Fibroblast of lung (primary cell): ENCODE results near the gene SORD. TPM values are rescaled to one million over a fixed set of nuclear protein-coding genes. Genes with fewer than 3 reads are reported as not detected.
"Not testable (repeated sequence)": the region's sequence is repeated elsewhere in the genome, so short reads cannot be mapped to it uniquely, and the experiment has no call there.

Experiments used
- DNase-seq, 2 donors: peaks; one replicate each; pipeline versions ENCODE4 v3.0.0 to v3.0.0-alpha.2; 2010; ENCODE audit warnings: low read depth in 2 of 2
- H2AFZ ChIP-seq: 2 replicates; pipeline ENCODE4 v1.5.1; 2012; ENCODE audit warnings: low read length, control low read depth, inconsistent platforms
- H3K27ac ChIP-seq: 2 replicates; pipeline ENCODE4 v1.5.1; 2011; ENCODE audit warnings: low read length, control low read depth; ENCODE audit not compliant: insufficient read depth
- H3K27me3 ChIP-seq: 2 replicates; pipeline ENCODE4 v1.5.1; 2011; ENCODE audit warnings: mild to moderate bottlenecking, low read length; ENCODE audit not compliant: control insufficient read depth, insufficient read depth
- H3K36me3 ChIP-seq: 2 replicates; pipeline ENCODE4 v1.5.1; 2011; ENCODE audit warnings: low read length; ENCODE audit not compliant: control insufficient read depth, insufficient read depth
- H3K4me1 ChIP-seq: 2 replicates; pipeline ENCODE4 v1.5.1; 2011; ENCODE audit warnings: low read length; ENCODE audit not compliant: control insufficient read depth, insufficient read depth; ENCODE audit errors: extremely low read depth
- H3K4me2 ChIP-seq: 2 replicates; pipeline ENCODE4 v1.5.1; 2011; ENCODE audit warnings: low read length, control low read depth; ENCODE audit not compliant: insufficient read depth; ENCODE audit errors: extremely low read depth
- H3K4me3 ChIP-seq, 4 experiments: fragments of 200-600 bp in 1 of 4; sonication (generic) in 1 of 4; replicated peaks in 1 of 4; 2 replicates each; pipeline ENCODE4 v1.5.1; 2011 to 2016; ENCODE audit warnings: low read length in 4 of 4, low read depth in 3 of 4, mild to moderate bottlenecking in 3 of 4, control low read depth in 2 of 4, inconsistent platforms in 1 of 4, mixed read lengths in 1 of 4; ENCODE audit not compliant: insufficient read depth in 1 of 4; ENCODE audit errors: control extremely low read depth in 1 of 4
- H3K79me2 ChIP-seq: 2 replicates; pipeline ENCODE4 v1.5.1; 2012; ENCODE audit warnings: mild to moderate bottlenecking, low read length, inconsistent platforms; ENCODE audit not compliant: control insufficient read depth, insufficient read depth
- H3K9ac ChIP-seq: 2 replicates; pipeline ENCODE4 v1.5.1; 2011; ENCODE audit warnings: mild to moderate bottlenecking, low read length, control low read depth; ENCODE audit not compliant: insufficient read depth
- H3K9me3 ChIP-seq: 2 replicates; pipeline ENCODE4 v1.5.1; 2012; ENCODE audit warnings: low read depth, low read length; ENCODE audit not compliant: control insufficient read depth, insufficient read depth
- H4K20me1 ChIP-seq: 2 replicates; pipeline ENCODE4 v1.5.1; 2011; ENCODE audit warnings: low read length; ENCODE audit not compliant: control insufficient read depth, insufficient read depth; ENCODE audit errors: extremely low read depth
- CTCF ChIP-seq, 2 donors: IDR thresholded peaks in 1 of 2; conservative IDR thresholded peaks in 1 of 2; 1 replicate in 1 of 2; 2 replicates in 1 of 2; pipeline ENCODE4 v1.5.1; 2011 to 2012; ENCODE audit warnings: low read length in 2 of 2, control low read depth in 1 of 2, inconsistent platforms in 1 of 2, low read depth in 1 of 2, mild to moderate bottlenecking in 1 of 2
- EZH2 ChIP-seq: IDR thresholded peaks from 2 replicates; pipeline ENCODE4 v1.5.1; 2012; ENCODE audit warnings: low read length, control low read depth, mild to moderate bottlenecking; ENCODE audit errors: missing control alignments
- polyA plus RNA-seq, 2 donors: library from polyadenylated mRNA; depleted of rRNA in 1 of 2; stranded (reverse) in 1 of 2; unstranded in 1 of 2; fragments of >200 nt; gene quantifications; 2 replicates each; pipeline ENCODE4 v1.2.1, GENCODE V29; 2011 to 2012; ENCODE audit warnings: missing spikeins in 1 of 2
- total RNA-seq: library from RNA; depleted of rRNA; stranded (reverse); fragments of >200 nt; gene quantifications from 2 replicates; pipeline ENCODE4 v1.2.1, GENCODE V29; 2014

SORD gene
- total and polyA plus RNA-seq, 2 donors (not counting 1 experiment from before 2014, with no cell fraction given): 8.9 to 13.0 TPM

- H2AFZ ChIP-seq, DNase-seq, H3K4me3 ChIP-seq, H4K20me1 ChIP-seq, H3K4me1 ChIP-seq, H3K27ac ChIP-seq, H3K9me3 ChIP-seq, H3K4me2 ChIP-seq, H3K79me2 ChIP-seq, H3K36me3 ChIP-seq, H3K27me3 ChIP-seq, H3K9ac ChIP-seq: not testable (repeated sequence)
Measured at GRCh38 chr15:45041538-45041937, 18.5 kb downstream of the SORD start.

- not testable (repeated sequence) for H4K20me1 ChIP-seq, H3K4me1 ChIP-seq, H3K27me3 ChIP-seq, H3K36me3 ChIP-seq, DNase-seq, H3K79me2 ChIP-seq, H2AFZ ChIP-seq, H3K9ac ChIP-seq, H3K9me3 ChIP-seq, H3K4me3 ChIP-seq, H3K27ac ChIP-seq, H3K4me2 ChIP-seq
Measured at GRCh38 chr15:45042859-45043258, 19.9 kb downstream of the SORD start.

- H2AFZ ChIP-seq, H4K20me1 ChIP-seq, H3K9me3 ChIP-seq, H3K4me2 ChIP-seq, H3K36me3 ChIP-seq, DNase-seq, H3K9ac ChIP-seq, H3K4me3 ChIP-seq, H3K4me1 ChIP-seq, H3K79me2 ChIP-seq, H3K27ac ChIP-seq, H3K27me3 ChIP-seq: not testable (repeated sequence)
Measured at GRCh38 chr15:45044270-45044669, 21.3 kb downstream of the SORD start.

- not testable (repeated sequence) for H3K9me3 ChIP-seq, H3K27me3 ChIP-seq, H3K36me3 ChIP-seq, H3K4me3 ChIP-seq, DNase-seq, H2AFZ ChIP-seq, H3K27ac ChIP-seq, H4K20me1 ChIP-seq, H3K4me2 ChIP-seq, H3K4me1 ChIP-seq, H3K79me2 ChIP-seq, H3K9ac ChIP-seq
Measured at GRCh38 chr15:45048449-45048793, 25.4 kb downstream of the SORD start.

- Histone ChIP-seq H3K9ac (no peak overlapping the region), H3K79me2 (no peaks in the 10 kb centered on the region), H3K9me3 (no peaks in the 10 kb centered on the region), H3K27ac (no peak overlapping the region), H3K4me2 (no peak overlapping the region), H3K36me3 (no peaks in the 10 kb centered on the region), H2AFZ (no peak overlapping the region), H3K27me3 (no peaks in the 10 kb centered on the region), H3K4me1 (no peaks in the 10 kb centered on the region), H4K20me1 (no peaks in the 10 kb centered on the region), H3K4me3 (no peak overlapping the region)
- DNase-seq: peak in 1 of 2 donors; percentile 59
- TF ChIP-seq CTCF (conservative IDR thresholded peaks at IDR 0.05 in 1 of 2, IDR thresholded peaks at IDR 0.05 in 1 of 2; ENCODE audit: low read depth in 1 of 2, low read length in 2 of 2): no peak
- TF ChIP-seq EZH2: no peak
Measured at GRCh38 chr15:45048794-45049631, 26.0 kb downstream of the SORD start.
